Loucy (cell line): Measurements from ENCODE around the gene GORASP1.

Source experiments
- H2AFZ ChIP-seq: fragments of 200-600 bp; sonication (generic); 2 replicates; pipeline ENCODE4 v1.6.0; 2016; ENCODE audit warnings: antibody characterized with exemption, mild to moderate bottlenecking, low read length, moderate library complexity
- H3F3A ChIP-seq: fragments of 200-600 bp; 2 replicates; pipeline ENCODE4 v1.6.0; 2016; ENCODE audit warnings: antibody characterized with exemption, low read depth, mild to moderate bottlenecking
- H3K27me3 ChIP-seq: fragments of 200-600 bp; sonication (generic); 2 replicates; pipeline ENCODE4 v1.6.1; 2014; ENCODE audit warnings: low read length, mild to moderate bottlenecking; ENCODE audit not compliant: insufficient read depth, poor library complexity, severe bottlenecking
- H3K36me3 ChIP-seq: fragments of 200-600 bp; sonication (generic); 2 replicates; pipeline ENCODE4 v1.6.1; 2016; ENCODE audit warnings: low read length; ENCODE audit not compliant: insufficient read depth
- H3K4me1 ChIP-seq: fragments of 200-600 bp; sonication (generic); 2 replicates; pipeline ENCODE4 v1.5.1; 2014; ENCODE audit warnings: low read length, mild to moderate bottlenecking; ENCODE audit not compliant: insufficient read depth, poor library complexity, severe bottlenecking
- H3K4me2 ChIP-seq: fragments of 200-600 bp; sonication (generic); 2 replicates; pipeline ENCODE4 v1.6.0; 2014; ENCODE audit warnings: antibody characterized with exemption, low read length, low read depth, mild to moderate bottlenecking; ENCODE audit not compliant: poor library complexity, severe bottlenecking
- H3K4me3 ChIP-seq: fragments of 200-600 bp; sonication (generic); 2 replicates; pipeline ENCODE4 v1.5.1; 2014; ENCODE audit warnings: low read length, mild to moderate bottlenecking, mixed read lengths; ENCODE audit not compliant: poor library complexity, severe bottlenecking
- H3K79me2 ChIP-seq: fragments of 200-600 bp; sonication (generic); 2 replicates; pipeline ENCODE4 v1.6.1; 2014; ENCODE audit warnings: low read length; ENCODE audit not compliant: insufficient read depth
- H3K9ac ChIP-seq: fragments of 200-600 bp; sonication (generic); 2 replicates; pipeline ENCODE4 v1.6.0; 2014; ENCODE audit warnings: mild to moderate bottlenecking, low read depth, low read length, moderate library complexity; ENCODE audit not compliant: poor library complexity, severe bottlenecking
- H3K9me2 ChIP-seq: fragments of 200-600 bp; sonication (generic); replicated peaks from 2 replicates; pipeline ENCODE4 v1.6.1; 2016; ENCODE audit warnings: low read depth, low read length, mixed read lengths
- H3K9me3 ChIP-seq: fragments of 200-600 bp; sonication (generic); 2 replicates; pipeline ENCODE4 v1.6.1; 2014; ENCODE audit warnings: mild to moderate bottlenecking, antibody characterized with exemption, low read length, low read depth; ENCODE audit not compliant: insufficient read depth
- H4K20me1 ChIP-seq: fragments of 200-600 bp; sonication (generic); 2 replicates; pipeline ENCODE4 v1.6.0; 2014; ENCODE audit warnings: antibody characterized with exemption, low read length, mild to moderate bottlenecking; ENCODE audit not compliant: insufficient read depth, poor library complexity, severe bottlenecking
- EZH2phosphoT487 ChIP-seq: fragments of 200-600 bp; IDR thresholded peaks from 2 replicates; pipeline ENCODE4 v1.6.1; 2018; ENCODE audit warnings: antibody characterized with exemption, mild to moderate bottlenecking, moderate library complexity, borderline replicate concordance
- TF ChIP-seq, protein P1 (sequence below): fragments of 200-600 bp; sonication (generic); conservative IDR thresholded peaks from 2 replicates; pipeline ENCODE4 v1.5.1; 2014; ENCODE audit warnings: mild to moderate bottlenecking, antibody characterized with exemption, low read length

GORASP1 gene

DNA sequence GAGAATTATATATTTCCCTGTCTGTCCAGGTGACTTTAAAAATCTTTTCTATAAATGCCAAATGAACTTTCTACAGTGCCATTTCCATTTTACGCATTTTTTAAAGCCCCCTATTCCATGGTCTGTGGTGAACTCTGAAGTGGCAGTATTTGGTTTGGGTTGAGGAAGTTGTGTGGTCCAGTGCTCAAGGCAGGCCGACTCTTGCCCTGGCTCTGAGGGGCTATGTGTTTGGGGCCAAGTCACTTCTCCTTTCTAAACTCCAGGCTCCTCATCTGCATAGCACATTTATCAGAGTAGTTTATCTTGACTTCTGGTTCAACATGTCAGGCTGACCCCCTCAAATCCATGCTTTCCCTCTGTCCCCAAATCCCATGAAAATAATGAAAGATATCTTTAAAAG lies 14.2 kb upstream of the GORASP1 start:
- no peak overlapping the region for H3K4me2 ChIP-seq
- no peak overlapping the region for H3K4me3 ChIP-seq
- TF ChIP-seq, protein P1, sequence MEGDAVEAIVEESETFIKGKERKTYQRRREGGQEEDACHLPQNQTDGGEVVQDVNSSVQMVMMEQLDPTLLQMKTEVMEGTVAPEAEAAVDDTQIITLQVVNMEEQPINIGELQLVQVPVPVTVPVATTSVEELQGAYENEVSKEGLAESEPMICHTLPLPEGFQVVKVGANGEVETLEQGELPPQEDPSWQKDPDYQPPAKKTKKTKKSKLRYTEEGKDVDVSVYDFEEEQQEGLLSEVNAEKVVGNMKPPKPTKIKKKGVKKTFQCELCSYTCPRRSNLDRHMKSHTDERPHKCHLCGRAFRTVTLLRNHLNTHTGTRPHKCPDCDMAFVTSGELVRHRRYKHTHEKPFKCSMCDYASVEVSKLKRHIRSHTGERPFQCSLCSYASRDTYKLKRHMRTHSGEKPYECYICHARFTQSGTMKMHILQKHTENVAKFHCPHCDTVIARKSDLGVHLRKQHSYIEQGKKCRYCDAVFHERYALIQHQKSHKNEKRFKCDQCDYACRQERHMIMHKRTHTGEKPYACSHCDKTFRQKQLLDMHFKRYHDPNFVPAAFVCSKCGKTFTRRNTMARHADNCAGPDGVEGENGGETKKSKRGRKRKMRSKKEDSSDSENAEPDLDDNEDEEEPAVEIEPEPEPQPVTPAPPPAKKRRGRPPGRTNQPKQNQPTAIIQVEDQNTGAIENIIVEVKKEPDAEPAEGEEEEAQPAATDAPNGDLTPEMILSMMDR: no peak
- TF ChIP-seq EZH2phosphoT487: no peak
- H3K36me3 ChIP-seq: no peaks in the 10 kb centered on the region
- H3F3A ChIP-seq: no peaks in the 10 kb centered on the region
- H3K9ac ChIP-seq: no peak overlapping the region
- no peak overlapping the region for H2AFZ ChIP-seq
- H3K9me3 ChIP-seq: no peaks in the 10 kb centered on the region
- H3K9me2 ChIP-seq: no peaks in the 10 kb centered on the region
- H4K20me1 ChIP-seq: no peaks in the 10 kb centered on the region
- H3K79me2 ChIP-seq: no peaks in the 10 kb centered on the region
- peaks cover under 1% of the 10 kb centered on the region for H3K4me1 ChIP-seq
- no peaks in the 10 kb centered on the region for H3K27me3 ChIP-seq

DNA sequence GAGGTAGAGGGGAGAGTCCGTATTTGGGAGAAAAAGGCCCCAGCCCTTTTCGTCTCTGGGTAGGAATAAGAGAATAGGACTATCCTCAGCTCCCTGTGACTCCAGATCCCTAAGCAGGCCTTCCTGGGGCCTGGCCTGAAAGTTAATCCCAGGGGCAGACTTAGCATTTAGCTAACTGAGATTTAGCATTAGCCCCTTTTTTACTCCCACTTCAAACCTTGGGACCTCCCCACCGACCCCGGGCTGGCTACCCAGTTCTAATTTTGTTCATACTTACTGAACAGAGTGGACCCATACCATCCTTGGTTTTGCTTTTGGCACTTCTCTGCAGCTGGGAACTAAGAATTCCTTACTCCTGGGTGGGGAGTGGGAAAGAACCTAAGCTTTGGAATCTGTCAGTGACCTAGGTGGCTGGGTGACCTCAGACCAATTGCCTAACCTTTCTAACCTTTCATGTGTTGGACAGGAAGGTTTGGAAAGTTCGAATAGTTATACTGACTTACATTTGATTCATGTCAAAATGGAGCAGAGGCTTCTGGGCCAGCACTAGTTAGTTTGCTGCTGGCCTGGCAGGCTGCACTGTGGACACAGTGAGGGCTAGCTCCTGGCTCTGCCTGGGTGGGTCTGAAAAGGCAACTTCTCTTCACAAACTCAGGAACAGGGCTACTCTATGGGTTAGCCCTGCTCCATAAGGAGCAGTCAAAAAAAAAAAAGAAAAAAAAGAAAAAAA lies 11.7 kb upstream of the GORASP1 start:
- Histone ChIP-seq H4K20me1 (no peaks in the 10 kb centered on the region), H3K9me2 (no peaks in the 10 kb centered on the region), H3K4me2 (no peak overlapping the region), H3K27me3 (no peaks in the 10 kb centered on the region), H3K36me3 (no peaks in the 10 kb centered on the region), H3K79me2 (no peaks in the 10 kb centered on the region), H3K4me3 (no peak overlapping the region), H3K9me3 (no peaks in the 10 kb centered on the region), H3K4me1 (no peaks in the 10 kb centered on the region), H3F3A (no peaks in the 10 kb centered on the region), H2AFZ (no peak overlapping the region), H3K9ac (no peak overlapping the region)
- TF ChIP-seq, protein P1: no peak
- TF ChIP-seq EZH2phosphoT487: no peak

DNA sequence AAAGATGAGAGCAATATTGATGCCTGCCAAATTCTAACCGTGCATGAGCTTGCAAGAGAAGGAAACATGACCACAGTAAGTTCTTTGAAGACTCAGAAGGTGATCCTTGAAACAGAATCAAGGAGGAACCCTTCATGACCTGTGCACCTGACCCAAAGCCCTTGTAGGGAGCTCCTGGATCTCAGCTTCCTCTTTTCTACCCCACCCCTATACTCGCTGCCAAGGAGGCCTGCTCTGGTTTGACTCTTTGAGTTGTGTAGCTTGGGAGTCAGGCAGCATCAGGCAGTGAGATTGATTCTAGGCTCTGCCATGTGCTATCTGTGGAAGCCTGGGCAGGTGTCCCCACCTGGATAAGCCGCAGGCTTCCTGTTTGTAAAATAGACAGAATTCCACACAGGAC lies 10.7 kb upstream of the GORASP1 start:
- Histone ChIP-seq H3K9me3 (no peaks in the 10 kb centered on the region), H3K4me1 (no peaks in the 10 kb centered on the region), H3K4me2 (no peak overlapping the region), H3K9ac (no peak overlapping the region), H4K20me1 (no peaks in the 10 kb centered on the region), H2AFZ (no peak overlapping the region), H3F3A (no peaks in the 10 kb centered on the region), H3K79me2 (no peaks in the 10 kb centered on the region), H3K27me3 (no peaks in the 10 kb centered on the region), H3K4me3 (no peak overlapping the region), H3K36me3 (no peaks in the 10 kb centered on the region), H3K9me2 (no peaks in the 10 kb centered on the region)
- TF ChIP-seq, protein P1: no peak
- TF ChIP-seq EZH2phosphoT487: no peak
